H1 (cell line): ENCODE data around the gene SMAGP. TPM values are rescaled to one million over a fixed set of nuclear protein-coding genes. Genes with fewer than 3 reads are reported as not detected.

Experiments
- CTCF ChIA-PET: fragments of 300-600 bp; sonication (Branson Sonifier 250); formaldehyde crosslinking; loops from one replicate; lab custom pipeline; 2021; ENCODE audit not compliant: partially characterized antibody; lab: Charles Lee
- POLR2A ChIA-PET: fragments of 300-600 bp; sonication (Branson Sonifier 250); formaldehyde crosslinking; loops from one replicate; lab custom pipeline; 2021; ENCODE audit warnings: inconsistent platforms; ENCODE audit not compliant: partially characterized antibody; lab: Charles Lee
- DNase-seq, 2 experiments: peaks; one replicate each; pipeline versions ENCODE4 v3.0.0 to v3.0.0-alpha.2; 2010 to 2022; ENCODE audit warnings: low spot score in 2 of 2, low read depth in 1 of 2, mixed read lengths in 1 of 2
- FAIRE-seq: peaks from 2 replicates; lab custom pipeline; 2011; peaks lifted over from hg19 to GRCh38; lab: Jason Lieb, UNC
- H2AFZ ChIP-seq: 2 replicates; pipeline ENCODE4 v1.8.1; 2012; ENCODE audit warnings: low read length, inconsistent platforms
- H2AK5ac ChIP-seq: 2 replicates; pipeline ENCODE4 v1.6.1; 2013; ENCODE audit warnings: low read depth, low read length
- H2BK120ac ChIP-seq: replicated peaks from 2 replicates; pipeline ENCODE3; 2013; ENCODE audit warnings: low read depth, low read length, inconsistent platforms
- H2BK12ac ChIP-seq: 2 replicates; pipeline ENCODE4 v1.6.1; 2013; ENCODE audit warnings: low read depth, low read length
- H2BK15ac ChIP-seq: 2 replicates; pipeline ENCODE4 v1.6.1; 2013; ENCODE audit warnings: low read length
- H2BK20ac ChIP-seq: 2 replicates; pipeline ENCODE4 v1.6.1; 2013; ENCODE audit warnings: low read length
- H2BK5ac ChIP-seq: 2 replicates; pipeline ENCODE4 v1.6.1; 2013; ENCODE audit warnings: low read depth, low read length
- H3K14ac ChIP-seq: 2 replicates; pipeline ENCODE4 v1.6.1; 2013; ENCODE audit warnings: inconsistent platforms; ENCODE audit not compliant: insufficient read length
- H3K18ac ChIP-seq: 2 replicates; pipeline ENCODE4 v1.6.1; 2013; ENCODE audit warnings: low read length; ENCODE audit errors: extremely low read depth
- H3K23ac ChIP-seq: 2 replicates; pipeline ENCODE4 v1.6.1; 2013; ENCODE audit warnings: inconsistent platforms; ENCODE audit not compliant: insufficient read length
- H3K23me2 ChIP-seq: 2 replicates; pipeline ENCODE4 v1.6.1; 2013; ENCODE audit warnings: low read depth, low read length
- H3K27ac ChIP-seq: 2 replicates; pipeline ENCODE4 v1.6.1; 2011; ENCODE audit warnings: low read depth, low read length, inconsistent platforms
- H3K27me3 ChIP-seq, 4 experiments: replicated peaks in 1 of 4; 1 replicate in 1 of 4; 2 replicates in 3 of 4; pipeline versions ENCODE4 v1.6.1 to v1.8.1; 2011 to 2013; ENCODE audit warnings: low read length in 3 of 4, mild to moderate bottlenecking in 3 of 4, inconsistent platforms in 2 of 4, mixed read lengths in 2 of 4, moderate library complexity in 1 of 4; ENCODE audit not compliant: control insufficient read depth in 3 of 4, insufficient read depth in 3 of 4; ENCODE audit errors: extremely low read depth in 1 of 4
- H3K36me3 ChIP-seq, 4 experiments: 2 replicates each; pipeline versions ENCODE4 v1.6.1 to v1.8.1; 2011 to 2013; ENCODE audit warnings: mild to moderate bottlenecking in 4 of 4, low read length in 3 of 4, moderate library complexity in 2 of 4, control low read depth in 1 of 4, inconsistent platforms in 1 of 4; ENCODE audit not compliant: insufficient read depth in 4 of 4, control insufficient read depth in 2 of 4
- H3K4ac ChIP-seq: replicated peaks from 2 replicates; pipeline ENCODE3; 2013; ENCODE audit warnings: low read length, low read depth, mixed read lengths, inconsistent platforms; ENCODE audit not compliant: insufficient read length
- H3K4me1 ChIP-seq, 4 experiments: replicated peaks in 1 of 4; 1 replicate in 1 of 4; 2 replicates in 3 of 4; pipeline versions ENCODE4 v1.6.1 to v1.8.1; 2011 to 2013; ENCODE audit warnings: low read length in 3 of 4, inconsistent platforms in 2 of 4, mixed read lengths in 1 of 4; ENCODE audit not compliant: insufficient read depth in 4 of 4, control insufficient read depth in 3 of 4
- H3K4me2 ChIP-seq, 2 experiments: 2 replicates each; pipeline versions ENCODE4 v1.6.1 to v1.8.1; 2011 to 2013; ENCODE audit warnings: low read depth in 2 of 2, low read length in 2 of 2, control low read depth in 1 of 2, inconsistent platforms in 1 of 2, mild to moderate bottlenecking in 1 of 2; ENCODE audit not compliant: insufficient read depth in 1 of 2
- H3K4me3 ChIP-seq, 4 experiments: fragments of 200-600, 300-600 bp in 1 of 4; sonication (generic), shearing (Covaris generic), sonication (Bioruptor Twin) in 1 of 4; 2 replicates each; pipeline versions ENCODE4 v1.5.1 to v1.8.1; 2011 to 2016; ENCODE audit warnings: low read length in 4 of 4, low read depth in 3 of 4, control low read depth in 2 of 4, inconsistent platforms in 2 of 4, mild to moderate bottlenecking in 2 of 4, mixed read lengths in 1 of 4, moderate library complexity in 1 of 4; ENCODE audit not compliant: insufficient read depth in 2 of 4; ENCODE audit errors: extremely low read depth in 1 of 4
- H3K56ac ChIP-seq: replicated peaks from 2 replicates; pipeline ENCODE3; 2013; ENCODE audit warnings: low read depth, mild to moderate bottlenecking, mixed read lengths, low read length, inconsistent platforms; ENCODE audit not compliant: insufficient read length
- H3K79me1 ChIP-seq: 2 replicates; pipeline ENCODE4 v1.6.1; 2013; ENCODE audit warnings: low read depth, low read length, control low read depth
- H3K79me2 ChIP-seq, 2 experiments: 2 replicates each; pipeline versions ENCODE4 v1.6.1 to v1.8.1; 2012 to 2013; ENCODE audit warnings: low read length in 2 of 2, mild to moderate bottlenecking in 2 of 2, inconsistent platforms in 1 of 2; ENCODE audit not compliant: insufficient read depth in 2 of 2, control insufficient read depth in 1 of 2
- H3K9ac ChIP-seq, 4 experiments: replicated peaks in 1 of 4; 1 replicate in 1 of 4; 2 replicates in 3 of 4; pipeline versions ENCODE4 v1.6.1 to v1.8.1; 2011 to 2013; ENCODE audit warnings: low read depth in 3 of 4, low read length in 3 of 4, control low read depth in 2 of 4, mild to moderate bottlenecking in 2 of 4, moderate library complexity in 2 of 4, inconsistent platforms in 1 of 4; ENCODE audit errors: extremely low read depth in 1 of 4
- H3K9me3 ChIP-seq, 2 experiments: 2 replicates each; pipeline versions ENCODE4 v1.6.1 to v1.8.1; 2012 to 2013; ENCODE audit warnings: mild to moderate bottlenecking in 2 of 2, moderate library complexity in 2 of 2, control low read depth in 1 of 2, inconsistent platforms in 1 of 2, low read depth in 1 of 2, low read length in 1 of 2, mixed read lengths in 1 of 2; ENCODE audit not compliant: insufficient read depth in 2 of 2
- H4K20me1 ChIP-seq, 2 experiments: replicated peaks in 1 of 2; 2 replicates each; pipeline versions ENCODE3 to v1.8.1; 2011 to 2013; ENCODE audit warnings: inconsistent platforms in 2 of 2, low read length in 2 of 2, mild to moderate bottlenecking in 1 of 2; ENCODE audit not compliant: insufficient read depth in 2 of 2, control insufficient read depth in 1 of 2
- H4K5ac ChIP-seq: 2 replicates; pipeline ENCODE4 v1.6.1; 2013; ENCODE audit warnings: low read length, low read depth, mixed read lengths, inconsistent platforms; ENCODE audit not compliant: insufficient read length
- H4K8ac ChIP-seq: 2 replicates; pipeline ENCODE4 v1.8.0; 2013; ENCODE audit warnings: mild to moderate bottlenecking, moderate library complexity, low read length, inconsistent platforms; ENCODE audit not compliant: insufficient read depth; ENCODE audit errors: extremely low read depth
- H4K91ac ChIP-seq: replicated peaks from 2 replicates; pipeline ENCODE3; 2013; ENCODE audit warnings: low read length, mixed read lengths, inconsistent platforms; ENCODE audit not compliant: insufficient read length
- BACH1 ChIP-seq: IDR thresholded peaks from 2 replicates; pipeline ENCODE4 v1.6.1; 2012; ENCODE audit warnings: low read length, improper control_type of control experiment
- CHD2 ChIP-seq: IDR thresholded peaks from 2 replicates; pipeline ENCODE4 v1.6.1; 2012; ENCODE audit warnings: low read length, improper control_type of control experiment
- EZH2 ChIP-seq: fragments of 200-600 bp; sonication (generic); IDR thresholded peaks from 2 replicates; pipeline ENCODE4 v1.7.1; 2012; ENCODE audit warnings: low read depth, mild to moderate bottlenecking, moderate library complexity, low read length, inconsistent platforms; ENCODE audit not compliant: severe bottlenecking
- GTF2F1 ChIP-seq: IDR thresholded peaks from 2 replicates; pipeline ENCODE4 v1.6.1; 2012; ENCODE audit warnings: low read depth, low read length, improper control_type of control experiment, borderline replicate concordance
- MAFK ChIP-seq: IDR thresholded peaks from 2 replicates; pipeline ENCODE4 v1.6.1; 2012; ENCODE audit warnings: low read depth, mild to moderate bottlenecking, improper control_type of control experiment, low read length
- NRF1 ChIP-seq: IDR thresholded peaks from 2 replicates; pipeline ENCODE4 v1.6.1; 2011; ENCODE audit warnings: mild to moderate bottlenecking, low read depth, low read length, improper control_type of control experiment
- WGBS, 2 experiments: shearing (Covaris generic) in 1 of 2; methylation state at CpG; one replicate each; pipeline versions ENCODE4 v1.1.6 to v1.1.7; 2013 to 2015; ENCODE audit warnings: low lambda C conversion rate in 2 of 2, mixed read lengths in 2 of 2, inconsistent platforms in 1 of 2, low coverage in 1 of 2, missing lambda C conversion rate in 1 of 2; ENCODE audit not compliant: insufficient replicate concordance in 2 of 2, insufficient coverage in 1 of 2, insufficient read length in 1 of 2; ENCODE audit errors: extremely low coverage in 1 of 2, missing lambda C conversion rate in 1 of 2; 5-methylcytosine and 5-hydroxymethylcytosine counted together
- polyA plus RNA-seq, 7 experiments: library from polyadenylated mRNA; depleted of rRNA in 3 of 7; stranded (reverse) in 5 of 7; unstranded in 2 of 7; fragments of >200 nt in 5 of 7; fragments of 200-250 nt in 2 of 7; gene quantifications; 1 replicate in 5 of 7; 2 replicates in 1 of 7; 4 replicates in 1 of 7; pipeline versions ENCODE4 v1.2.1 to v1.2.3, GENCODE V29; 2011 to 2013; ENCODE audit warnings: missing spikeins in 2 of 7, mixed read lengths in 2 of 7
- total RNA-seq: library from RNA; stranded (reverse); fragmentation: NEBNext Ultra II Directional; extraction: Animal tissue kit (Norgen Biotek cat#: 25700); gene quantifications from 2 replicates; pipeline ENCODE4 v1.2.1, GENCODE V29; 2021

Gene SMAGP
- total and polyA plus RNA-seq, 2 of the 8 experiments (the other 6 are each of a cell fraction or from before 2014, with no cell fraction given), result 9.4 to 12.7 TPM

GRCh38 chr12:51264297-51264696 lies 5.9 kb downstream of the SMAGP start:
- no peak for TF ChIP-seq MAFK
- TF ChIP-seq NRF1, result no peak
- no peak for TF ChIP-seq GTF2F1
- no peak for TF ChIP-seq BACH1
- no peak for TF ChIP-seq CHD2
- no peak for TF ChIP-seq EZH2
- H2BK5ac ChIP-seq, result no peak overlapping the region
- no peak overlapping the region for H3K18ac ChIP-seq
- FAIRE-seq (no peak), DNase-seq (no peak)
- ChIA-PET POLR2A (interaction anchor here (0.9 kb wide), 1 partner anchor 13 kb away, joined by 3 read pairs; no protein-coding TSS in a partner anchor), CTCF (interaction anchor here (0.6 to 6.4 kb wide), 4 partner anchors 12 to 659 kb away, joined by 4 to 82 read pairs (median 24); no protein-coding TSS in a partner anchor)
- no peaks in the 10 kb centered on the region for H3K27me3 ChIP-seq
- H2AK5ac ChIP-seq, result no peak overlapping the region
- H4K91ac ChIP-seq, result no peak overlapping the region
- H3K4me1 ChIP-seq, result peaks cover 0 to 4% (median 1%) of the 10 kb centered on the region in 4 experiments; a peak in 2 of 7 replicates
- peaks cover 0 to 1% of the 10 kb centered on the region in 2 experiments for H4K20me1 ChIP-seq
- H2BK12ac ChIP-seq, result no peak overlapping the region
- H2BK20ac ChIP-seq, result no peak overlapping the region
- no peak overlapping the region for H3K56ac ChIP-seq
- no peaks in the 10 kb centered on the region for H3K79me2 ChIP-seq
- no peak overlapping the region for H3K27ac ChIP-seq
- no peak overlapping the region for H2BK120ac ChIP-seq
- no peaks in the 10 kb centered on the region for H3K36me3 ChIP-seq
- H3K4me2 ChIP-seq, result no peak overlapping the region
- 88% methylated on average over 5 of the region's 5 CpGs; no CpG with 5 or more reads in 1 of the 2 experiments for WGBS, 2 experiments
- no peaks in the 10 kb centered on the region for H3K23me2 ChIP-seq
- no peak overlapping the region for H3K4me3 ChIP-seq
- no peak overlapping the region for H4K5ac ChIP-seq
- no peak overlapping the region for H3K23ac ChIP-seq
- no peaks in the 10 kb centered on the region for H3K79me1 ChIP-seq
- no peak overlapping the region for H2AFZ ChIP-seq
- H3K14ac ChIP-seq, result no peak overlapping the region
- H3K4ac ChIP-seq, result no peak overlapping the region
- no peak overlapping the region for H3K9ac ChIP-seq
- no peaks in the 10 kb centered on the region for H3K9me3 ChIP-seq
- no peak overlapping the region for H2BK15ac ChIP-seq
- H4K8ac ChIP-seq, result no peak overlapping the region
